IMR-90 (cell line): ENCODE results near the gene FHAD1. TPM values are rescaled to one million over a fixed set of nuclear protein-coding genes. Genes with fewer than 3 reads are reported as not detected.

Experiments used
- ATAC-seq: fragments of 200-7000 bp; cut with Tn5 transposase; 2 replicates; pipeline ENCODE4 v1.9.1; 2020; ENCODE audit warnings: low read depth, mild to moderate bottlenecking, moderate library complexity
- BruUV-seq: library from RNA; stranded (reverse); fragments of 400-500 nt; replicated peaks from 2 replicates; lab custom pipeline; 2021; lab: Mats Ljungman, UMichigan
- CTCF ChIA-PET: fragments of 300-600 bp; formaldehyde crosslinking; extraction: SDS; loops from one replicate; lab custom pipeline; 2021; ENCODE audit warnings: antibody characterized with exemption; lab: Yijun Ruan, JAX
- POLR2A ChIA-PET: fragments of 300-600 bp; sonication (Branson Sonifier 250); formaldehyde crosslinking; loops from one replicate; lab custom pipeline; 2022; ENCODE audit warnings: antibody characterized with exemption; ENCODE audit not compliant: unreplicated experiment; lab: Charles Lee
- DNase-seq: peaks from one replicate; pipeline ENCODE4 v3.0.0; 2013
- H2AFZ ChIP-seq: replicated peaks from 2 replicates; pipeline ENCODE3; 2013; ENCODE audit warnings: low read length, mild to moderate bottlenecking; ENCODE audit not compliant: poor library complexity
- H2AK5ac ChIP-seq: 2 replicates; pipeline ENCODE4 v1.6.1; 2013; ENCODE audit warnings: low read depth, low read length, inconsistent platforms
- H2AK9ac ChIP-seq: replicated peaks from 2 replicates; pipeline ENCODE3; 2013; ENCODE audit warnings: mild to moderate bottlenecking, low read depth, low read length, moderate library complexity; ENCODE audit not compliant: poor library complexity
- H2BK120ac ChIP-seq: 2 replicates; pipeline ENCODE4 v1.6.1; 2013; ENCODE audit warnings: low read depth, low read length, inconsistent platforms
- H2BK15ac ChIP-seq: 3 replicates; pipeline ENCODE4 v1.6.1; 2013; ENCODE audit warnings: low read depth, low read length, inconsistent platforms
- H2BK20ac ChIP-seq: 2 replicates; pipeline ENCODE4 v1.6.1; 2013; ENCODE audit warnings: low read depth, mild to moderate bottlenecking, inconsistent platforms, low read length, moderate library complexity
- H2BK5ac ChIP-seq: 2 replicates; pipeline ENCODE4 v1.6.1; 2013; ENCODE audit warnings: mild to moderate bottlenecking, low read depth, low read length, inconsistent platforms; ENCODE audit not compliant: poor library complexity, severe bottlenecking
- H3K14ac ChIP-seq: replicated peaks from 2 replicates; pipeline ENCODE4 v1.6.1; 2013; ENCODE audit warnings: low read depth, low read length, inconsistent platforms
- H3K18ac ChIP-seq: 2 replicates; pipeline ENCODE4 v1.6.1; 2013; ENCODE audit warnings: low read depth, low read length, control low read depth
- H3K23ac ChIP-seq: 2 replicates; pipeline ENCODE4 v1.6.1; 2013; ENCODE audit warnings: low read depth, low read length, inconsistent platforms
- H3K27ac ChIP-seq: 2 replicates; pipeline ENCODE4 v1.5.1; 2013; ENCODE audit warnings: mild to moderate bottlenecking, control low read depth, low read length; ENCODE audit not compliant: insufficient read depth
- H3K27me3 ChIP-seq: 2 replicates; pipeline ENCODE4 v1.6.1; 2013; ENCODE audit warnings: low read length; ENCODE audit not compliant: control insufficient read depth, insufficient read depth
- H3K36me3 ChIP-seq: 2 replicates; pipeline ENCODE4 v1.6.1; 2013; ENCODE audit warnings: low read length, mixed read lengths; ENCODE audit not compliant: control insufficient read depth, insufficient read depth
- H3K4ac ChIP-seq: 2 replicates; pipeline ENCODE4 v1.6.1; 2013; ENCODE audit warnings: low read depth, low read length, inconsistent platforms
- H3K4me1 ChIP-seq: 2 replicates; pipeline ENCODE4 v1.6.1; 2013; ENCODE audit warnings: low read length, mixed read lengths; ENCODE audit not compliant: control insufficient read depth, insufficient read depth
- H3K4me2 ChIP-seq: 2 replicates; pipeline ENCODE4 v1.6.1; 2013; ENCODE audit warnings: low read depth, mild to moderate bottlenecking, control low read depth, low read length, moderate library complexity
- H3K4me3 ChIP-seq: 2 replicates; pipeline ENCODE4 v1.5.1; 2013; ENCODE audit warnings: low read depth, mild to moderate bottlenecking, control low read depth, low read length, moderate library complexity; ENCODE audit not compliant: insufficient read depth
- H3K56ac ChIP-seq: 2 replicates; pipeline ENCODE4 v1.6.1; 2013; ENCODE audit warnings: low read length, inconsistent platforms; ENCODE audit not compliant: insufficient read depth; ENCODE audit errors: extremely low read depth
- H3K79me1 ChIP-seq, 2 experiments: 2 replicates each; pipeline ENCODE4 v1.6.1; 2013; ENCODE audit warnings: low read length in 2 of 2, inconsistent platforms in 1 of 2, low read depth in 1 of 2
- H3K9ac ChIP-seq: 2 replicates; pipeline ENCODE4 v1.6.1; 2013; ENCODE audit warnings: low read depth, low read length, control low read depth
- H3K9me1 ChIP-seq: 2 replicates; pipeline ENCODE4 v1.6.1; 2013; ENCODE audit warnings: low read length, inconsistent platforms; ENCODE audit not compliant: insufficient read depth
- H3K9me3 ChIP-seq: 2 replicates; pipeline ENCODE4 v1.6.1; 2013; ENCODE audit warnings: low read length; ENCODE audit not compliant: control insufficient read depth, insufficient read depth
- H4K20me1 ChIP-seq: 2 replicates; pipeline ENCODE4 v1.6.1; 2013; ENCODE audit warnings: low read length, inconsistent platforms; ENCODE audit not compliant: insufficient read depth
- H4K5ac ChIP-seq: 2 replicates; pipeline ENCODE4 v1.6.1; 2013; ENCODE audit warnings: mild to moderate bottlenecking, low read depth, low read length, control low read depth
- H4K8ac ChIP-seq, 2 experiments: 2 replicates each; pipeline ENCODE4 v1.6.1; 2013; ENCODE audit warnings: low read depth in 2 of 2, low read length in 2 of 2, control low read depth in 1 of 2, inconsistent platforms in 1 of 2
- H4K91ac ChIP-seq: 2 replicates; pipeline ENCODE4 v1.6.1; 2013; ENCODE audit warnings: low read depth, low read length, inconsistent platforms; ENCODE audit not compliant: insufficient read depth
- BHLHE40 ChIP-seq: fragments of 150-350 bp; IDR thresholded peaks from 2 replicates; pipeline ENCODE4 v1.6.1; 2016; ENCODE audit warnings: mild to moderate bottlenecking, low read depth, low read length
- CEBPB ChIP-seq: IDR thresholded peaks from 2 replicates; pipeline ENCODE4 v1.6.1; 2012; ENCODE audit warnings: low read depth, low read length, improper control_type of control experiment
- CTCF ChIP-seq: conservative IDR thresholded peaks from 2 replicates; pipeline ENCODE4 v1.5.1; 2012; ENCODE audit warnings: mild to moderate bottlenecking, low read depth, low read length, improper control_type of control experiment
- ELK1 ChIP-seq: fragments of 150-350 bp; IDR thresholded peaks from 2 replicates; pipeline ENCODE4 v1.6.1; 2016; ENCODE audit warnings: low read depth, mild to moderate bottlenecking, low read length, moderate library complexity, borderline replicate concordance
- FOS ChIP-seq: fragments of 150-350 bp; IDR thresholded peaks from 2 replicates; pipeline ENCODE4 v1.6.1; 2016; ENCODE audit warnings: low read depth, low read length
- MAFK ChIP-seq: IDR thresholded peaks from 2 replicates; pipeline ENCODE4 v1.6.1; 2012; ENCODE audit warnings: low read depth, low read length, improper control_type of control experiment
- MAZ ChIP-seq: IDR thresholded peaks from 2 replicates; pipeline ENCODE4 v1.6.1; 2012; ENCODE audit warnings: low read depth, mild to moderate bottlenecking, low read length, improper control_type of control experiment, moderate library complexity, borderline replicate concordance
- MXI1 ChIP-seq: IDR thresholded peaks from 2 replicates; pipeline ENCODE4 v1.6.1; 2012; ENCODE audit warnings: low read depth, mild to moderate bottlenecking, low read length, moderate library complexity, borderline replicate concordance
- RAD21 ChIP-seq: IDR thresholded peaks from 2 replicates; pipeline ENCODE4 v1.6.1; 2012; ENCODE audit warnings: low read length, improper control_type of control experiment
- RCOR1 ChIP-seq: IDR thresholded peaks from 2 replicates; pipeline ENCODE4 v1.6.1; 2012; ENCODE audit warnings: mild to moderate bottlenecking, low read length, improper control_type of control experiment; ENCODE audit not compliant: insufficient replicate concordance
- RFX5 ChIP-seq: IDR thresholded peaks from 2 replicates; pipeline ENCODE4 v1.8.0; 2012; ENCODE audit warnings: low read depth, mild to moderate bottlenecking, low read length, moderate library complexity
- SMC3 ChIP-seq: fragments of 150-350 bp; IDR thresholded peaks from 2 replicates; pipeline ENCODE4 v1.6.1; 2016; ENCODE audit warnings: low read depth, mild to moderate bottlenecking, antibody characterized with exemption, low read length, moderate library complexity
- USF2 ChIP-seq: fragments of 150-350 bp; IDR thresholded peaks from 2 replicates; pipeline ENCODE4 v1.6.1; 2017; ENCODE audit warnings: mild to moderate bottlenecking, antibody characterized with exemption, low read length, low read depth
- WGBS, 2 experiments: methylation state at CpG; one replicate each; pipeline versions ENCODE4 v1.1.5 to v1.1.7; 2013; ENCODE audit warnings: missing lambda C conversion rate in 2 of 2; ENCODE audit not compliant: insufficient read length in 1 of 2; ENCODE audit errors: extremely low coverage in 2 of 2; 5-methylcytosine and 5-hydroxymethylcytosine counted together
- dilution Hi-C: fragments of 300-500 bp; cut with HindIII; formaldehyde crosslinking; loops from one replicate; pipeline ENCODE4 v1.14.3; 2018; ENCODE audit warnings: low sequenced_read_pairs; ENCODE audit not compliant: unreplicated experiment
- in situ Hi-C: fragments of 300-500 bp; cut with MboI; formaldehyde crosslinking; loops from 3 replicates; pipeline ENCODE4 v1.14.3; 2019; ENCODE audit warnings: low sequenced_read_pairs, inconsistent platforms, mixed read lengths
- intact Hi-C: fragments of 100-400 bp; cut with micrococcal nuclease; formaldehyde crosslinking; loops from 2 replicates; pipeline ENCODE4 v1.10.0; 2022
- polyA plus RNA-seq, 3 experiments: library from polyadenylated mRNA; depleted of rRNA; stranded (reverse); fragments of >200 nt; gene quantifications; 2 replicates each; pipeline ENCODE4 v1.2.3, GENCODE V29; 2012; ENCODE audit warnings: low replicate concordance in 1 of 3
- total RNA-seq: library from RNA; depleted of rRNA; stranded (reverse); fragments of >200 nt; gene quantifications from 2 replicates; pipeline ENCODE4 v1.2.3, GENCODE V29; 2012

FHAD1 gene
- total and polyA plus RNA-seq, 2 of the 4 experiments (the other 2 are of a cell fraction), result not detected

GRCh38 chr1:15413563-15414444 is 166.8 kb downstream of the FHAD1 start:
- no peak for ATAC-seq
- ChIA-PET POLR2A (no interaction called here), CTCF (interaction anchor here (1.5 kb wide), 1 partner anchor 13 kb away, joined by 3 read pairs; no protein-coding TSS in a partner anchor)
- Histone ChIP-seq H3K4me1 (peaks cover 34% of the 10 kb centered on the region), H3K9me3 (no peaks in the 10 kb centered on the region), H3K56ac (no peak overlapping the region), H3K27me3 (no peaks in the 10 kb centered on the region), H3K9me1 (peaks cover 18% of the 10 kb centered on the region), H3K4ac (no peak overlapping the region), H3K4me2 (no peak overlapping the region), H3K36me3 (peaks cover 4% of the 10 kb centered on the region; the same call in 1 of the 2 replicates), H2BK5ac (no peak overlapping the region), H2BK120ac (no peak overlapping the region), H3K27ac (no peak overlapping the region), H2BK15ac (no peak overlapping the region), H3K18ac (no peak overlapping the region), H4K91ac (no peak overlapping the region), H3K4me3 (no peak overlapping the region), H2AK5ac (peak overlapping the region; percentile 39; the same call in 1 of the 2 replicates), H2AK9ac (no peak overlapping the region), H3K79me1 (peaks cover 17 to 80% of the 10 kb centered on the region in 2 experiments; a peak in 3 of 4 replicates), H4K8ac (no peak overlapping the region), H4K20me1 (peaks cover 29% of the 10 kb centered on the region), H2BK20ac (no peak overlapping the region), H2AFZ (peak overlapping the region; percentile 26), H4K5ac (no peak overlapping the region), H3K23ac (peak overlapping the region; percentile 20; the same call in 1 of the 2 replicates), H3K14ac (no peak overlapping the region), H3K9ac (no peak overlapping the region)
- DNase-seq, result no peak
- WGBS, 2 experiments, result 100% methylated on average over 3 of the region's 20 CpGs; no CpG with 5 or more reads in 1 of the 2 experiments
- BruUV-seq, result no TSS peak
- intact Hi-C loops (no loop called here), in situ Hi-C loops (loop anchor here (5.0 kb wide), 1 partner anchor 72 kb away; no protein-coding TSS in a partner anchor), dilution Hi-C loops (no loop called here)
- no peak for TF ChIP-seq FOS
- TF ChIP-seq SMC3, result no peak
- no peak for TF ChIP-seq RCOR1
- no peak for TF ChIP-seq ELK1
- TF ChIP-seq BHLHE40, result no peak
- no peak for TF ChIP-seq RFX5
- no peak for TF ChIP-seq CTCF
- no peak for TF ChIP-seq RAD21
- TF ChIP-seq MAZ, result no peak
- no peak for TF ChIP-seq MAFK
- TF ChIP-seq CEBPB, result no peak
- no peak for TF ChIP-seq MXI1
- no peak for TF ChIP-seq USF2
